WTC11 (cell line): ENCODE measurements around the gene TUBGCP2. TPM values are rescaled to one million over a fixed set of nuclear protein-coding genes. Genes with fewer than 3 reads are reported as not detected.

Experiments
- ATAC-seq: fragments of 200-7000 bp; cut with Tn5 transposase; 2 replicates; pipeline ENCODE4 v1.10.0; 2021; ENCODE audit warnings: mild to moderate bottlenecking, moderate library complexity
- CTCF ChIA-PET: fragments of 300-600 bp; sonication (Branson Sonifier 250); formaldehyde crosslinking; loops from one replicate; lab custom pipeline; 2021; ENCODE audit warnings: antibody characterized with exemption; lab: Charles Lee
- POLR2A ChIA-PET: fragments of 350-600 bp; sonication (Branson Sonifier 250); formaldehyde crosslinking; loops from one replicate; lab custom pipeline; 2021; ENCODE audit warnings: antibody characterized with exemption; lab: Charles Lee
- DNase-seq: peaks from one replicate; pipeline ENCODE4 v3.0.0; 2021; ENCODE audit warnings: low spot score
- H3K27ac Mint-ChIP-seq: 2 replicates; pipeline ENCODE4 v1.8.0; 2021; ENCODE audit warnings: mixed read lengths
- H3K27me3 Mint-ChIP-seq: 2 replicates; pipeline ENCODE4 v1.8.0; 2021; ENCODE audit warnings: low read depth, mild to moderate bottlenecking, moderate library complexity, mixed read lengths
- H3K36me3 Mint-ChIP-seq: 2 replicates; pipeline ENCODE4 v1.8.0; 2021; ENCODE audit warnings: mixed read lengths
- H3K4me1 Mint-ChIP-seq: 2 replicates; pipeline ENCODE4 v1.8.0; 2022; ENCODE audit warnings: mixed read lengths
- H3K4me3 Mint-ChIP-seq: 2 replicates; pipeline ENCODE4 v1.8.0; 2021; ENCODE audit warnings: mild to moderate bottlenecking, moderate library complexity, mixed read lengths
- H3K9me3 Mint-ChIP-seq: 2 replicates; pipeline ENCODE4 v1.8.0; 2021; ENCODE audit warnings: mixed read lengths
- AFF4 ChIP-seq: sonication (generic); formaldehyde crosslinking; IDR thresholded peaks from 2 replicates; pipeline ENCODE4 v1.8.1; 2023; ENCODE audit warnings: mild to moderate bottlenecking, missing genetic modification reagents, borderline replicate concordance
- ATF6 ChIP-seq: sonication (generic); formaldehyde crosslinking; IDR thresholded peaks from 2 replicates; pipeline ENCODE4 v1.8.1; 2023; ENCODE audit warnings: mild to moderate bottlenecking, missing genetic modification reagents
- CREB1 ChIP-seq: sonication (generic); formaldehyde crosslinking; IDR thresholded peaks from 2 replicates; pipeline ENCODE4 v1.8.0; 2023; ENCODE audit warnings: mild to moderate bottlenecking, missing genetic modification reagents
- CREM ChIP-seq: sonication (generic); formaldehyde crosslinking; IDR thresholded peaks from 2 replicates; pipeline ENCODE4 v1.8.1; 2022; ENCODE audit warnings: mild to moderate bottlenecking, missing genetic modification reagents, moderate library complexity
- ESRRA ChIP-seq: sonication (generic); formaldehyde crosslinking; IDR thresholded peaks from 2 replicates; pipeline ENCODE4 v1.8.1; 2022; ENCODE audit warnings: mild to moderate bottlenecking, missing genetic modification reagents, borderline replicate concordance
- FOXJ3 ChIP-seq: sonication (generic); formaldehyde crosslinking; IDR thresholded peaks from 2 replicates; pipeline ENCODE4 v1.9.0; 2021; ENCODE audit warnings: missing genetic modification reagents, mild to moderate bottlenecking, borderline replicate concordance
- FOXP1 ChIP-seq: sonication (generic); formaldehyde crosslinking; IDR thresholded peaks from 2 replicates; pipeline ENCODE4 v1.8.0; 2022; ENCODE audit warnings: missing genetic modification reagents, mild to moderate bottlenecking, moderate library complexity, borderline replicate concordance
- GTF2I ChIP-seq: fragments of 250-450 bp; sonication (Bioruptor Pico); conservative IDR thresholded peaks from 2 replicates; pipeline ENCODE4 v1.4.0; 2021; ENCODE audit warnings: mild to moderate bottlenecking
- HMGXB4 ChIP-seq: sonication (generic); formaldehyde crosslinking; IDR thresholded peaks from 2 replicates; pipeline ENCODE4 v1.8.1; 2023; ENCODE audit warnings: mild to moderate bottlenecking, moderate library complexity, missing genetic modification reagents
- MYBL2 ChIP-seq: sonication (generic); formaldehyde crosslinking; IDR thresholded peaks from 2 replicates; pipeline ENCODE4 v1.8.1; 2023; ENCODE audit warnings: mild to moderate bottlenecking, moderate library complexity, missing genetic modification reagents
- SMAD3 ChIP-seq: sonication (generic); formaldehyde crosslinking; IDR thresholded peaks from 2 replicates; pipeline ENCODE4 v1.8.0; 2022; ENCODE audit warnings: missing genetic modification reagents, mild to moderate bottlenecking, borderline replicate concordance
- ZNF121 ChIP-seq: sonication (generic); formaldehyde crosslinking; IDR thresholded peaks from 2 replicates; pipeline ENCODE4 v1.8.0; 2023; ENCODE audit warnings: missing genetic modification reagents
- ZNF232 ChIP-seq: sonication (generic); formaldehyde crosslinking; IDR thresholded peaks from 2 replicates; pipeline ENCODE4 v1.8.0; 2022; ENCODE audit warnings: mild to moderate bottlenecking, missing genetic modification reagents
- ZNF671 ChIP-seq: fragments of 250-450 bp; sonication (Bioruptor Pico); IDR thresholded peaks from 2 replicates; pipeline ENCODE4 v1.8.0; 2021; ENCODE audit warnings: mild to moderate bottlenecking
- total RNA-seq: library from RNA; stranded (reverse); gene quantifications from 3 replicates; pipeline ENCODE4 v1.2.3, GENCODE V29; 2021
- TF ChIP-seq, protein P1 (sequence below): sonication (generic); formaldehyde crosslinking; IDR thresholded peaks from 2 replicates; pipeline ENCODE4 v1.8.1; 2022; ENCODE audit warnings: missing genetic modification reagents, borderline replicate concordance
- TF ChIP-seq, protein P2 (sequence below): sonication (generic); formaldehyde crosslinking; IDR thresholded peaks from 2 replicates; pipeline ENCODE4 v1.8.1; 2023; ENCODE audit warnings: mild to moderate bottlenecking, missing genetic modification reagents, moderate library complexity
- TF ChIP-seq, protein P3 (sequence below): fragments of 250-450 bp; sonication (Bioruptor Pico); conservative IDR thresholded peaks from 2 replicates; pipeline ENCODE4 v1.9.0; 2021; ENCODE audit warnings: mild to moderate bottlenecking
- TF ChIP-seq, protein P4 (sequence below): sonication (generic); formaldehyde crosslinking; IDR thresholded peaks from 2 replicates; pipeline ENCODE4 v1.8.0; 2022; ENCODE audit warnings: mild to moderate bottlenecking, missing genetic modification reagents
- TF ChIP-seq, protein P5 (sequence below): sonication (generic); formaldehyde crosslinking; IDR thresholded peaks from 2 replicates; pipeline ENCODE4 v1.8.1; 2022; ENCODE audit warnings: low read depth, missing genetic modification reagents, borderline replicate concordance

The TUBGCP2 gene
- total RNA-seq, 1 experiment from 2014 or later, result 62.5 TPM

DNA sequence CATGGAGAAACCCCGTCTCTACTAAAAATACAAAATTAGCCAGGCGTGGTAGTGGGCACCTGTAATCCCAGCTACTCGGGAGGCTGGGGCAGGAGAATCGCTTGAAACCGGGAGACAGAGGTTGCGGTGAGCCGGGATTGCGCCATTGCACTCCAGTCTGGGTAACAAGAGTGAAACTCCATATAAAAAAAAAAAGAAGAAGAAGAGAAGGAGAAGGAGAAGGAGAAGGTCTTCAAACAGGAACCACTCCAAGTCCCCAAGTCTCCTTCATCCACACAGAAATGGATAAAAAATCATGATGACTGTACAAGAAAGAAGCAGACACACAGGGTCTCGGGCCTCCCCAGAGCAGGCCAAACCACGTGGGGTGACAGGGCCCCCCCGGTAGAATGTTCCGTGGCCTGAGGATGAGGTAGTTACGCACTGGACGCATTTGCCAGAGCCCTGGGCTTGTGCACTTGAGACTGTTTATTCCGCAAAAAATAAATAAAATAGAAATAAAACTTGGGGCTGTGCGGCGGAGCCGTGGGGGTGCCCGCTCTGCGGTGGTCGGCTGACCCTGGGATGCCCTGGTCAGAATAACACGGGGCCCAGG lies 55.2 kb downstream of the TUBGCP2 start:
- TF ChIP-seq, protein P1, sequence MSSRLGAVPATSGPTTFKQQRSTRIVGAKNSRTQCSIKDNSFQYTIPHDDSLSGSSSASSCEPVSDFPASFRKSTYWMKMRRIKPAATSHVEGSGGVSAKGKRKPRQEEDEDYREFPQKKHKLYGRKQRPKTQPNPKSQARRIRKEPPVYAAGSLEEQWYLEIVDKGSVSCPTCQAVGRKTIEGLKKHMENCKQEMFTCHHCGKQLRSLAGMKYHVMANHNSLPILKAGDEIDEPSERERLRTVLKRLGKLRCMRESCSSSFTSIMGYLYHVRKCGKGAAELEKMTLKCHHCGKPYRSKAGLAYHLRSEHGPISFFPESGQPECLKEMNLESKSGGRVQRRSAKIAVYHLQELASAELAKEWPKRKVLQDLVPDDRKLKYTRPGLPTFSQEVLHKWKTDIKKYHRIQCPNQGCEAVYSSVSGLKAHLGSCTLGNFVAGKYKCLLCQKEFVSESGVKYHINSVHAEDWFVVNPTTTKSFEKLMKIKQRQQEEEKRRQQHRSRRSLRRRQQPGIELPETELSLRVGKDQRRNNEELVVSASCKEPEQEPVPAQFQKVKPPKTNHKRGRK, result no peak
- TF ChIP-seq CREB1 (CRISPR knock-in tag), result no peak
- TF ChIP-seq ZNF671 (CRISPR knock-in tag), result no peak
- TF ChIP-seq, protein P2, sequence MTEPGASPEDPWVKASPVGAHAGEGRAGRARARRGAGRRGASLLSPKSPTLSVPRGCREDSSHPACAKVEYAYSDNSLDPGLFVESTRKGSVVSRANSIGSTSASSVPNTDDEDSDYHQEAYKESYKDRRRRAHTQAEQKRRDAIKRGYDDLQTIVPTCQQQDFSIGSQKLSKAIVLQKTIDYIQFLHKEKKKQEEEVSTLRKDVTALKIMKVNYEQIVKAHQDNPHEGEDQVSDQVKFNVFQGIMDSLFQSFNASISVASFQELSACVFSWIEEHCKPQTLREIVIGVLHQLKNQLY, result no peak
- TF ChIP-seq FOXJ3 (CRISPR knock-in tag), result no peak
- TF ChIP-seq, protein P3, sequence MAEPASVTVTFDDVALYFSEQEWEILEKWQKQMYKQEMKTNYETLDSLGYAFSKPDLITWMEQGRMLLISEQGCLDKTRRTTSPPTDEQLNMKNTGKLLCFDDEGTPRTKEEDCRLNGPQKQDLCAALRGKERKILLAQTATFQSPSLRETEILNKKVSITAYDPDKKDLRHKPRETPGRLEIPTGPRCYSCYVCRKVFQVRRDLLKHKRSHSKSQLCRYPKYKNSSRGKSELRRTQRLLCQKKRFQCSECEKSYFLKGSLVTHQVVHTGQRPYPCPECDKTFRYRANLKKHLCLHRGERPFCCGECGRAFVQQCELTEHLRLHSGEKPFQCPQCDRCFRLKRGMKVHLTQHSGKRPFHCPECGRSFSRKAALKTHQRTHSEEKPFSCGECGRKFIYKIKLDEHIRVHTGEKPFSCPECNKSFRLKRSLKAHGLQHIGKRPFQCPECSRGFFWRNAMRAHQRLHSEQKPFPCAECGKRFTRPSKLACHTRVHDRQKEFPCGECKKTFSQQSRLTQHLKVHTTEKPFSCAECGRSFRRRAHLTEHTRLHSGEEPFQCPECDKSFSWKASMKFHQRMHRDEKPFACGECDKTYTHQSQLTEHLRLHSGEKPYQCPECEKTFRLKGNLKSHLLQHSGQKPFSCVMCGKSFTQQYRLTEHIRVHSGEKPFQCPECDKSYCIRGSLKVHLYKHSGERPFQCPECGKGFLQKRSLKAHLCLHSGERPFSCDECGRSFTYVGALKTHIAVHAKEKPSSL, result no peak
- TF ChIP-seq FOXP1, result no peak
- no peak for TF ChIP-seq ZNF121
- no peak overlapping the region for H3K27ac Mint-ChIP-seq
- CTCF ChIA-PET, result no interaction called here
- no peak for DNase-seq
- H3K4me3 Mint-ChIP-seq, result no peak overlapping the region
- peaks cover 9% of the 10 kb centered on the region for H3K4me1 Mint-ChIP-seq
- H3K9me3 Mint-ChIP-seq, result no peaks in the 10 kb centered on the region
- H3K27me3 Mint-ChIP-seq, result no peaks in the 10 kb centered on the region; the same call in 1 of the 2 replicates
- no peaks in the 10 kb centered on the region for H3K36me3 Mint-ChIP-seq
- POLR2A ChIA-PET, result no interaction called here
- no peak for ATAC-seq

GRCh38 chr10:133252223-133252552 lies 56.5 kb downstream of the TUBGCP2 start:
- no peak for DNase-seq
- H3K4me1 Mint-ChIP-seq, result peaks cover 10% of the 10 kb centered on the region
- H3K9me3 Mint-ChIP-seq, result no peaks in the 10 kb centered on the region
- ATAC-seq, result no peak
- no peaks in the 10 kb centered on the region for H3K36me3 Mint-ChIP-seq
- CTCF ChIA-PET, result no interaction called here
- H3K27ac Mint-ChIP-seq, result no peak overlapping the region
- TF ChIP-seq HMGXB4 (CRISPR knock-in tag) (no peak), ESRRA (CRISPR knock-in tag) (no peak), GTF2I (no peak), ZNF232 (no peak), MYBL2 (CRISPR knock-in tag) (no peak), ATF6 (CRISPR knock-in tag) (no peak), CREM (CRISPR knock-in tag) (no peak), SMAD3 (no peak), AFF4 (CRISPR knock-in tag) (no peak)
- TF ChIP-seq, protein P4, sequence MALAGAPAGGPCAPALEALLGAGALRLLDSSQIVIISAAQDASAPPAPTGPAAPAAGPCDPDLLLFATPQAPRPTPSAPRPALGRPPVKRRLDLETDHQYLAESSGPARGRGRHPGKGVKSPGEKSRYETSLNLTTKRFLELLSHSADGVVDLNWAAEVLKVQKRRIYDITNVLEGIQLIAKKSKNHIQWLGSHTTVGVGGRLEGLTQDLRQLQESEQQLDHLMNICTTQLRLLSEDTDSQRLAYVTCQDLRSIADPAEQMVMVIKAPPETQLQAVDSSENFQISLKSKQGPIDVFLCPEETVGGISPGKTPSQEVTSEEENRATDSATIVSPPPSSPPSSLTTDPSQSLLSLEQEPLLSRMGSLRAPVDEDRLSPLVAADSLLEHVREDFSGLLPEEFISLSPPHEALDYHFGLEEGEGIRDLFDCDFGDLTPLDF (CRISPR knock-in tag), result no peak
- TF ChIP-seq, protein P5, sequence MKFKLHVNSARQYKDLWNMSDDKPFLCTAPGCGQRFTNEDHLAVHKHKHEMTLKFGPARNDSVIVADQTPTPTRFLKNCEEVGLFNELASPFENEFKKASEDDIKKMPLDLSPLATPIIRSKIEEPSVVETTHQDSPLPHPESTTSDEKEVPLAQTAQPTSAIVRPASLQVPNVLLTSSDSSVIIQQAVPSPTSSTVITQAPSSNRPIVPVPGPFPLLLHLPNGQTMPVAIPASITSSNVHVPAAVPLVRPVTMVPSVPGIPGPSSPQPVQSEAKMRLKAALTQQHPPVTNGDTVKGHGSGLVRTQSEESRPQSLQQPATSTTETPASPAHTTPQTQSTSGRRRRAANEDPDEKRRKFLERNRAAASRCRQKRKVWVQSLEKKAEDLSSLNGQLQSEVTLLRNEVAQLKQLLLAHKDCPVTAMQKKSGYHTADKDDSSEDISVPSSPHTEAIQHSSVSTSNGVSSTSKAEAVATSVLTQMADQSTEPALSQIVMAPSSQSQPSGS (CRISPR knock-in tag), result no peak
- TF ChIP-seq, protein P2, result no peak
- TF ChIP-seq, all 79 proteins: peak for 0
- Mint-ChIP-seq H3K27me3 (no peaks in the 10 kb centered on the region; the same call in 1 of the 2 replicates), H3K4me3 (no peak overlapping the region)
- POLR2A ChIA-PET, result no interaction called here
